OCI-LY7 (cell line): Measurements from ENCODE around the gene STK10. TPM values are rescaled to one million over a fixed set of nuclear protein-coding genes. Genes with fewer than 3 reads are reported as not detected.

Source experiments
- BruUV-seq: library from RNA; stranded (reverse); fragments of 400-500 nt; replicated peaks from 2 replicates; lab custom pipeline; 2021; lab: Mats Ljungman, UMichigan
- CTCF ChIA-PET: fragments of 300-600 bp; sonication (Branson Sonifier 250); formaldehyde crosslinking; loops from one replicate; lab custom pipeline; 2022; ENCODE audit warnings: antibody characterized with exemption; ENCODE audit not compliant: unreplicated experiment; lab: Charles Lee
- POLR2A ChIA-PET: fragments of 300-600 bp; sonication (Branson Sonifier 250); formaldehyde crosslinking; loops from one replicate; lab custom pipeline; 2022; ENCODE audit warnings: antibody characterized with exemption; lab: Charles Lee
- DNase-seq: peaks from one replicate; pipeline ENCODE4 v3.0.0-alpha.2; 2015; ENCODE audit warnings: low spot score
- H2AFZ ChIP-seq: fragments of 200-600 bp; sonication (generic), shearing (Covaris generic); 2 replicates; pipeline ENCODE4 v1.6.1; 2014; ENCODE audit warnings: mild to moderate bottlenecking, antibody characterized with exemption, low read length, moderate library complexity
- H3K27ac ChIP-seq: fragments of 200-600 bp; sonication (generic); 2 replicates; pipeline ENCODE4 v1.5.1; 2014; ENCODE audit warnings: mixed run types, low read depth, mild to moderate bottlenecking, moderate library complexity, low read length, inconsistent platforms; ENCODE audit not compliant: poor library complexity, severe bottlenecking
- H3K36me3 ChIP-seq: fragments of 200-600 bp; sonication (generic); 2 replicates; pipeline ENCODE4 v1.6.1; 2014; ENCODE audit warnings: mild to moderate bottlenecking, antibody characterized with exemption, low read length, moderate library complexity, mixed read lengths; ENCODE audit not compliant: insufficient read depth
- H3K4me1 ChIP-seq: fragments of 200-600 bp; sonication (generic); 2 replicates; pipeline ENCODE4 v1.5.1; 2014; ENCODE audit warnings: mild to moderate bottlenecking, low read length; ENCODE audit not compliant: insufficient read depth, poor library complexity, severe bottlenecking
- H3K4me2 ChIP-seq: fragments of 200-600 bp; sonication (generic); 2 replicates; pipeline ENCODE4 v1.6.1; 2014; ENCODE audit warnings: mild to moderate bottlenecking, low read length
- H3K4me3 ChIP-seq: fragments of 200-600 bp; sonication (generic); 2 replicates; pipeline ENCODE4 v1.5.1; 2014; ENCODE audit warnings: mild to moderate bottlenecking, low read depth, low read length; ENCODE audit not compliant: poor library complexity, severe bottlenecking
- H3K79me2 ChIP-seq: fragments of 200-600 bp; sonication (generic); 2 replicates; pipeline ENCODE4 v1.6.1; 2016; ENCODE audit warnings: low read depth, mild to moderate bottlenecking, low read length, moderate library complexity, mixed read lengths; ENCODE audit not compliant: insufficient read depth
- H3K9me2 ChIP-seq: fragments of 200-600 bp; sonication (generic); 2 replicates; pipeline ENCODE4 v1.6.1; 2016; ENCODE audit warnings: mild to moderate bottlenecking, low read length, mixed read lengths; ENCODE audit not compliant: insufficient read depth
- H3K9me3 ChIP-seq: fragments of 200-600 bp; sonication (generic); 2 replicates; pipeline ENCODE4 v1.6.1; 2014; ENCODE audit warnings: mild to moderate bottlenecking, mixed run types, low read length, mixed read lengths
- H4K20me1 ChIP-seq: fragments of 200-600 bp; sonication (generic); 2 replicates; pipeline ENCODE4 v1.6.1; 2014; ENCODE audit warnings: mild to moderate bottlenecking, antibody characterized with exemption, low read length, moderate library complexity, mixed read lengths; ENCODE audit not compliant: insufficient read depth
- EZH2phosphoT487 ChIP-seq: fragments of 200-600 bp; sonication (generic); IDR thresholded peaks from 2 replicates; pipeline ENCODE4 v1.6.1; 2018; ENCODE audit warnings: low read depth, borderline replicate concordance, mild to moderate bottlenecking, mixed run types, antibody characterized with exemption, low read length, moderate library complexity, mixed read lengths
- intact Hi-C: fragments of 100-400 bp; cut with micrococcal nuclease; formaldehyde crosslinking; loops from one replicate; pipeline ENCODE4 v1.10.0; 2022; ENCODE audit not compliant: unreplicated experiment
- total RNA-seq, 2 experiments: library from RNA; depleted of rRNA in 1 of 2; stranded (reverse); fragments of >200 nt in 1 of 2; shearing (Covaris generic) in 1 of 2; gene quantifications; 2 replicates each; pipeline ENCODE4 v1.2.3, GENCODE V29; 2014 to 2022
- TF ChIP-seq, protein P1 (sequence below): fragments of 200-600 bp; sonication (generic); conservative IDR thresholded peaks from 2 replicates; pipeline ENCODE4 v1.5.1; 2014; ENCODE audit warnings: mild to moderate bottlenecking, antibody characterized with exemption, low read length, moderate library complexity, mixed read lengths

Gene STK10
- total RNA-seq, 2 experiments from 2014 or later, result 53.7 to 89.7 TPM

DNA sequence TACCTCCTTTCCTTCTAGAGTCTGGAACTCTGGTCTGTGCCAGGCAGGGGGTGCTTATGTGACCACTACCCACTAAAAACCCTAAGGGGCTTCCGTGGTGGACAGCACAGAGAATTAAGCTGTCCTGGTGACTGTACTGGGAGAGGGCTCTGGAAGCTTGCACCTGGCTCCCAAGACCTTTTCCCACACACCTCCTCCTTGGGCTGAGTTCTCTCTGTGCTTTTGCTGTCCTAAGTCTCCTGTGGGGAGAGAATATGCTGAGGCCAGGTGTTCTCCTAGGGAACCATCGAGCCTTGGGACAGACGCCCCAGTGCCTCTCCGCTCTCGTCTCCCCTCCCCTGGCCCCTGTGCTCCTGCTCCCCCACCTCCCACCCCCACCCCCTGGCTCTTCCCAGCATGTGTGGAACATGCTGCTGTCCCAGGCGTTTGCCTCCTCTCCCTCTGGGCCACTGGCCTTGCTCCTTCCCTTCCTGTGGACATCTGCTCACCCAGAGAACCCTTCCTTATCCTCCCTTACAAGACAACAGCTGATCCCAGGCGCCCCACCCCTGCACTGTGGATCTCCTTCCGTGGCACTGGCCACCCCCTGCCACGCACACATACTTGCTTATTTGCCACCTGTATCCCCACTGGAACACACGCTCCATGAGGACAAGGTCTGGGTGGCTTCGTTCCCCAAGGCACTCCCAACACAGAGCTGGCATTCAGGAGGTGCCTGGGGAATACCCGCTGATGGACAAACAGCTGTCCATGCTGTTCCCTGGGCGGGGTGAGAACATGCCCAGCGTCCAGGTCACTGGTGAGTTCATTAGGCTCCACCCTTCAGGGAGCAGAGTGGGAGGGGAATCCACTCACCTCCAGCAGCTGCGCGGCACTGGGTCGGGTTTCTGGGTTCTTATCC, 83.0 kb downstream of the STK10 start:
- H3K36me3 ChIP-seq, result peaks cover 41% of the 10 kb centered on the region; the same call in 1 of the 2 replicates
- no peak for TF ChIP-seq EZH2phosphoT487
- TF ChIP-seq, protein P1, sequence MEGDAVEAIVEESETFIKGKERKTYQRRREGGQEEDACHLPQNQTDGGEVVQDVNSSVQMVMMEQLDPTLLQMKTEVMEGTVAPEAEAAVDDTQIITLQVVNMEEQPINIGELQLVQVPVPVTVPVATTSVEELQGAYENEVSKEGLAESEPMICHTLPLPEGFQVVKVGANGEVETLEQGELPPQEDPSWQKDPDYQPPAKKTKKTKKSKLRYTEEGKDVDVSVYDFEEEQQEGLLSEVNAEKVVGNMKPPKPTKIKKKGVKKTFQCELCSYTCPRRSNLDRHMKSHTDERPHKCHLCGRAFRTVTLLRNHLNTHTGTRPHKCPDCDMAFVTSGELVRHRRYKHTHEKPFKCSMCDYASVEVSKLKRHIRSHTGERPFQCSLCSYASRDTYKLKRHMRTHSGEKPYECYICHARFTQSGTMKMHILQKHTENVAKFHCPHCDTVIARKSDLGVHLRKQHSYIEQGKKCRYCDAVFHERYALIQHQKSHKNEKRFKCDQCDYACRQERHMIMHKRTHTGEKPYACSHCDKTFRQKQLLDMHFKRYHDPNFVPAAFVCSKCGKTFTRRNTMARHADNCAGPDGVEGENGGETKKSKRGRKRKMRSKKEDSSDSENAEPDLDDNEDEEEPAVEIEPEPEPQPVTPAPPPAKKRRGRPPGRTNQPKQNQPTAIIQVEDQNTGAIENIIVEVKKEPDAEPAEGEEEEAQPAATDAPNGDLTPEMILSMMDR, result no peak
- ChIA-PET CTCF (interaction anchor here (1.1 kb wide), 1 partner anchor 82 kb away, joined by 3 read pairs; no protein-coding TSS in a partner anchor), POLR2A (interaction anchor here (1.2 kb wide), 1 partner anchor 83 kb away, joined by 3 read pairs; no protein-coding TSS in a partner anchor)
- intact Hi-C loops, result no loop called here
- H3K27ac ChIP-seq, result no peak overlapping the region
- H3K4me2 ChIP-seq, result no peak overlapping the region
- H3K4me1 ChIP-seq, result peaks cover 15% of the 10 kb centered on the region
- no peaks in the 10 kb centered on the region for H4K20me1 ChIP-seq
- H3K9me3 ChIP-seq, result no peaks in the 10 kb centered on the region
- no peaks in the 10 kb centered on the region for H3K9me2 ChIP-seq
- H3K79me2 ChIP-seq, result no peaks in the 10 kb centered on the region
- H2AFZ ChIP-seq, result no peak overlapping the region
- H3K4me3 ChIP-seq, result no peak overlapping the region
- BruUV-seq, result no TSS peak
- no peak for DNase-seq

DNA sequence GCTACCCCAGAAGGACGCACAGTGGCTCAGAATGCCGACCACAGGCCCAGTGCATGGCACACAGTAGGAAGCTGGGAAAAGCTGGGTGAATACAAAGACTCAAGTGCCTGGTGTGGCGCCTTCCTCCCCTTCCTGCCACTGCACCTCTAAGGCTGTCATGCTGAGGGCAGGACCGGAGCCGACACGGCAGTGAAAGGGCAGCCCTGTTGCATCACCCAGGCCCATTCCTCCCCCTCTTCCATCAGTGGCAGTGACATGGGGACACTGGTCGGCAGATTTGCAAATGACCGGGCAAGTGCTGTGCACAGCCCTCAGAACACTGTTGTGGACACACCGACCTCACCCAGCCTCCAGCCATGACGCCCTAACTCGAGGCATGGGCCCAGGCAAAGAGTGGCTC, 84.0 kb downstream of the STK10 start:
- no TSS peak for BruUV-seq
- Histone ChIP-seq H3K27ac (no peak overlapping the region), H3K9me2 (no peaks in the 10 kb centered on the region), H3K9me3 (no peaks in the 10 kb centered on the region), H4K20me1 (no peaks in the 10 kb centered on the region), H3K4me2 (no peak overlapping the region), H3K4me3 (no peak overlapping the region), H2AFZ (no peak overlapping the region), H3K79me2 (no peaks in the 10 kb centered on the region), H3K4me1 (peaks cover 15% of the 10 kb centered on the region), H3K36me3 (peaks cover 45% of the 10 kb centered on the region; the same call in 1 of the 2 replicates)
- intact Hi-C loops, result no loop called here
- DNase-seq, result no peak
- CTCF ChIA-PET, result interaction anchor here (1.0 kb wide), 1 partner anchor 84 kb away, joined by 3 read pairs; the partner anchor contains the start of gene STK10
- TF ChIP-seq, protein P1, result no peak
- no peak for TF ChIP-seq EZH2phosphoT487
- POLR2A ChIA-PET, result interaction anchor here (0.9 kb wide), 1 partner anchor 69 kb away, joined by 3 read pairs; no protein-coding TSS in a partner anchor
